ENCODE data around the gene TSPAN17.

GRCh38 chr5:176618783-176619182 is 28.5 kb upstream of the TSPAN17 start:
- TF ChIP-seq CTCF (IDR thresholded peaks at IDR 0.05) (no peak), POLR2A (IDR thresholded peaks at IDR 0.05) (no peak)

All from lower leg skin (tissue), 3 donors.